Activated CD4-positive, CD25-positive, alpha-beta regulatory T cell treated with anti-CD3 and anti-CD28 coated beads, Interleukin-2, amount 50 U/mL, for 16 hours (primary cell): ENCODE results near the gene TXNDC12.

Experiments
- DNase-seq: peaks from one replicate; pipeline ENCODE4 v3.0.0-alpha.2; 2020; ENCODE audit warnings: low read depth, low spot score

TXNDC12 gene

DNA sequence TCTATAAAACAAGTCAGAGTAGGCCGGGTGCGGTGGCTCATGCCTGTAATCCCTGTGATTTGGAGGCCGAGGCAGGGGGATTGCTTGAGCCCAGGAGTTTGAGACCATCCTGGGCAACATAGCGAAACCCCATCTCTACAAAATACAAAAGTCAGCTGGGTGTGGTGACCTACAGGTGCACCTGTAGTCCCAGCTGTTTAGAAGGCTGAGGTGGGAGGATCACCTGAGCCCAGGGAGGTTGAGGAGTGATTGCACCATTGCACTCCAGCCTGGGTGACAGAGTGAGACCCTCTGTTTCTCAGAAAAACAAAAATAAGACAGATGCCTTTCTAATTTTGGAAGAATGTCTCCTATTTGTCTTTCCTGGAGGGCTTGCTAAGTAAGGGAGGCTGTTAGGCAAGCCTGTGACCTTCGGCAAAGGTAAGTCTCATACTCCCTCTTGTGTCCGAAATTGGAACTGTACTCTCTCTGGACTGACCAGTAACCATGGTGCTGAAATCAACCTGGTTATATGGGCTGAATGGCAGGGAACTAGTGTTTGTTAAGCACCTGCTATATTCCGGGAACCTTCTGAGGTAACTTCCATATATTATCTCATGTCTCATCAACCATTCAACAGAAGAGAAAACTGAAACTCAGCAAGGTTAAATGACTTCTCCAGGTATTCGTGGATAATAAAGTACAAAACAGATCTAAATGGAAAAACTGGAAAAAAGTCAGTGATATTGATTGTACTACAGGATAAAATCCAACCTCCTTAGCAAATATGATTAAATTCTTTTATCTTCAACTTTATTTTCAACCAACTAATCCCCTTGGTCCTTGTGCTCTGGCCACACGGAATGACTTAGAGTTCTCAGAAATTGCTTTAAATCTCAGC is 52.7 kb downstream of the TXNDC12 start:
- peak; percentile 24 for DNase-seq

DNA sequence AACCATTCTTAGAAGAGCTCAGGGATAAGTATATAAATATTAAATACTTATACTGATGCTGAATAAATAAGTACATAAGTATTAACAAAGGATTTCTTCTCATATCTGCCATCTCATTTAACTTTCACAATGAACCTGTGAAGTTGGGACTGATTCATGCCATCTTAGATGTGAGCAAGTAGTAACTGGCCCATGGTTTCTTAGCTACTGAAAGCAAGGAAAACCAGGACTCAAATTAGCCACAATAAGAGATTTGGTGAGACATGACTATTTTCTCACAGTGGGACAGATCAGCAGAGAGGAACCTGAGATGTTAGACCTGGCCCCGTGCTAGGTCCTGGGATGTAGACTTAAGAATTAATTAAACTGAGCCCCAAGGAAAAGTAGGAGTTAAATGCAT is 56.3 kb downstream of the TXNDC12 start:
- DNase-seq = no peak

DNA sequence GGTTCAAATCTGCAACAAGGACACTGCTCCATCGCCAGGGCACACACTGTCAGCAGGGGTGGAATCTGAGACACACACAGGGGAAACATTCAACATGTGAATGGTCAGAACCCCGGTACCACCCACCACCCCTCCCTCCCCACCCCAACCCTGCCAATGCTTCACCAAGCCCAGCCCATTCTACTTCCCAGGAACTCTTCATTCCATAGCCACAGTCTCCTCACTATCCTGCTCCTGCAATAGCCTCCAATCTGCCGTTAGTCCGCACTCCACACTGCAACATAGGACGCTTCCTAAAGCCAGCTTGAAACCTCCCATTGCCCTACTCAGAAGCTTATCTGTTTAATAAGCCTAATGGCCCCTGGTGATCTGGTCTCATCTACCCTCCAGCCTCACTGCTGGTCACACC is 57.0 kb downstream of the TXNDC12 start:
- no peak for DNase-seq

DNA sequence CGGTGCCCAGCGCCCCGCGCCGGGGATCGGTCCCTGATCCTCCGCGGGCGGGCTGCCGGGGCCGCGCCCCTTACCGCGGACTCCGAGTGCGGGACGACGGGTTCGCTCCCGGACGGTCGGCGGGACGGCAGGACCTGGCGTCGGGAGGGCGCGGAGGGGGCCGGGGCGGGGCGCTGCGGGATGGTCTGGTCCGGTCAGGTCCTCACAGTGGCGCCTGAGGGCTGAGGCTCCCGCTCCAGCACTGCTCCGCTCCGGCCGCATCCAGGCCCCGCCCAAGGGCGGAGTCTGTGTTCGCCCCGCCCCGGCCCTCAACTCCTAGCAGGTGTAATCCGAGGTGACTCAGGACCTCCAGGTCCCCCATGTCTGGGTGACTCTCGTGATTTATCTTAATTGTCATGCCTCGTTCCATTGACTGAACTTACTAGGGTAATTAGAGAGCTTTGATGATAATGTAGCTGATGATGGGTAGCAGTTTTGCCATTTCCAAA is 64.5 kb downstream of the TXNDC12 start, which contains the start of gene RAB3B:
Gene RAB3B (minus strand): TSS at position 223 of the 488 bp plus-strand sequence. CDS start 13,583 bp downstream, outside the sequence.
- peak; percentile 23 for DNase-seq

DNA sequence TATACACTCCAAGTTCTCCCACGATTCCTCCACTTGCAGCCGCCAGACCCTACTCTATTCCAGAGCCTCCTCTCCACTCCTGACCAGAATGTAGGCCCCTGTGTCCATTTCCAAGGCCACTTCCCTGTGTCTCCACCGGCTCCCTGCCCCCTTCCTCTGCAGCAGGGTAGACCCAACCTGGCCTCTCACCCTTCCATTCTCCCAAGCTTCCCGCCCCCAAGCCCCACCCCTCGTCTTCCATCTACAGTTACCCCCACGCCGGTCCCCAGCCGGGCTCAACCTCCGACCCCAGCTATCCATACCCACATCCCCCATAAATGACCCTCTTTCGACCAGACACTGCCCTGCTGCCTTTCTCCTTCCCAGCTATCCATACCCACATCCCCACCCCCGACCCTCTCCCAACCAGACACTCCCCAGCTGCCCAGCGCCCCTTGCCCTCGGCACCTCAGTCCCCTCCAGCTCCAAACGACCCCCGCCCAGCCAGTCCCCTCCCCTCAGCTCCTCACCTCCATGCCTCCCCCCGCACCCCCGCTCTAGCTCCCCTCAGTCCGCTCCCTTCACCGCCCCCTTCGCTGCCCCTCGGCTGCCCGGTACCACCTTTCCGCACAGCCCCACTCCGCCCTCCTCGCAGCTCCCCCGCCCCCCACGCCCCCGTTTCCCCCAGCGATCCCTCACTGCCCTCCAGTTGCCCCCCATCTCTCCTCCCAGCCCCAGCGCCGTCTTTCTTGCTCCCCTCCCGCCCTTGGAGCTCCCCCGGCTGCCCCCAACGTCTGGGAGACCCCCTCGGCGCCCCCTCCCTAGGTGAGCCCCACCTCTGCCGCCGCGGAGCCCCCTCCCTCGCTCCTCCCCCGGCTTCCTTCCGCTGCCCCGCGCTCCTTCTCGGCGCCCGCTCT is 65.2 kb downstream of the TXNDC12 start:
- no peak for DNase-seq

DNA sequence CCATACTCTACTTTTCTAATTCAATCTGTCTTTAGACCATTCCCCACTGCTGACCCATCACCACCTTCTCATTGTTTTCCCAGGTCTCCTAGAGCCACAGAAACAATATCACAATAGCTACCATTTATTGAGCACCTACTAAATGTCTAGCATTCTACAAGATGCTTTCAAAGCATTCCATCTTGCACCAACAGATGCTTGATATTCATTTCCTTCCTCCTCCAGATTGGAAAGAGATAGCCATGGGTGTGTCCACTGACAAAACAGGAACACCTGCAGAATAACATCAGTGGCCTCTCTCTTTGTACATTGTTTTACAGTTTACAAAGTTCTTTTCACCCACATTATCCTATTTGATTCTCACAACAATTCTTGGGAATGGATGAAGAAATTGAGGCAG is 66.7 kb downstream of the TXNDC12 start:
- no peak for DNase-seq

GRCh38 chr1:51986718-51987117 is 68.3 kb downstream of the TXNDC12 start:
- no peak for DNase-seq

GRCh38 chr1:51982161-51982560 is 72.8 kb downstream of the TXNDC12 start:
- DNase-seq = no peak

GRCh38 chr1:51981555-51981954 is 73.4 kb downstream of the TXNDC12 start:
- no peak for DNase-seq

- DNase-seq = no peak
These were observed 76.9 kb downstream of the TXNDC12 start for GRCh38 chr1:51978099-51978498.

- DNase-seq = no peak
These were observed 78.0 kb downstream of the TXNDC12 start for GRCh38 chr1:51976846-51977602.

- DNase-seq = no peak
These were observed 81.2 kb downstream of the TXNDC12 start for GRCh38 chr1:51973587-51974474.
